ENCODE results near the gene NOS3.

DNA sequence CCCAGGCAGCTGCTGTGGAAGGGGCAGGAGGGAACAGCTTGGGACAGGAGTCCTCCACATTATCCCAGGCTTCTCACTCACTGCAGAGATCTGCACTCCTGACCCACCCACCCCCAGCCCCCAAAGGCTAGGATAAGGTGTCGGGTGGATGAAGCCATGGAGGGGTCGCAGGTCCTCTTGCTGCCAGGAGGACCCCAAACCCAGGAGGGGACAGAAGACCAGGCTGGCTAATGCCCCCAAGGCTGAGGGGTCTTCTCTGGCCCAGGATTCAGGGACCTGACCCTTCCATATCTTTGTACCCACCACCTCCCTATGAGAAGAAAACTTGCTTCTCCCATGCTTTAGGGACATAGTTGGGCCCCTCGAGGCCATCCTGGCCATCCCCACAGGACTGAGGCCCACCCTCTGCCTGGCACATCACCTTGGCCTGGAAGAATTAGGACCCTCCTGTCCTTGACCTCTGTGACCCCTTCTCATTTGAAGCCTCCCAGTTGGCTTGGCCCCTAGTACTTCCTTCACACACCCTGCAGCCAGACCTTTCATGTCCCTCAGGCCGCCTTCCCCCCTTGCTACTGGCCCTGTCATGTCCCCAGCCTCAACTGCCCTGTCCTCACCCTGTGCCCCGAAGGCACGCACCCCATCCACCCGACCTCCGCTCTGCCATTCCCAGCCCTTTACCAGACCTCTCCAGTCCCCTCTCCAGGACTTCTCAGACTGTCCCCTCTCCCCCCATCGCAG lies 34.3 kb upstream of the NOS3 start:
- TF ChIP-seq, protein P1, sequence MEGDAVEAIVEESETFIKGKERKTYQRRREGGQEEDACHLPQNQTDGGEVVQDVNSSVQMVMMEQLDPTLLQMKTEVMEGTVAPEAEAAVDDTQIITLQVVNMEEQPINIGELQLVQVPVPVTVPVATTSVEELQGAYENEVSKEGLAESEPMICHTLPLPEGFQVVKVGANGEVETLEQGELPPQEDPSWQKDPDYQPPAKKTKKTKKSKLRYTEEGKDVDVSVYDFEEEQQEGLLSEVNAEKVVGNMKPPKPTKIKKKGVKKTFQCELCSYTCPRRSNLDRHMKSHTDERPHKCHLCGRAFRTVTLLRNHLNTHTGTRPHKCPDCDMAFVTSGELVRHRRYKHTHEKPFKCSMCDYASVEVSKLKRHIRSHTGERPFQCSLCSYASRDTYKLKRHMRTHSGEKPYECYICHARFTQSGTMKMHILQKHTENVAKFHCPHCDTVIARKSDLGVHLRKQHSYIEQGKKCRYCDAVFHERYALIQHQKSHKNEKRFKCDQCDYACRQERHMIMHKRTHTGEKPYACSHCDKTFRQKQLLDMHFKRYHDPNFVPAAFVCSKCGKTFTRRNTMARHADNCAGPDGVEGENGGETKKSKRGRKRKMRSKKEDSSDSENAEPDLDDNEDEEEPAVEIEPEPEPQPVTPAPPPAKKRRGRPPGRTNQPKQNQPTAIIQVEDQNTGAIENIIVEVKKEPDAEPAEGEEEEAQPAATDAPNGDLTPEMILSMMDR (conservative IDR thresholded peaks at IDR 0.05): no peak
- TF ChIP-seq EZH2 (IDR thresholded peaks at IDR 0.05; ENCODE audit: low read depth): no peak

All from PC-9 (cell line).